Stimulated activated CD8-positive, alpha-beta memory T cell treated with anti-CD3 and anti-CD28 coated beads, Interleukin-12 subunit alpha, Interleukin-12 subunit beta, amount 100 ng/mL, for 4 hours (primary cell): Measurements from ENCODE around the gene SPTBN4.
A peak's percentile ranks its signal among the peaks of the same experiment; 100 is the strongest.
"Not testable (repeated sequence)": the region's sequence is repeated elsewhere in the genome, so short reads cannot be mapped to it uniquely, and the experiment has no call there.

ENCODE experiments used
- DNase-seq: peaks from one replicate; pipeline ENCODE4 v3.0.0-alpha.2; 2020; ENCODE audit warnings: low read depth

The SPTBN4 gene

DNA sequence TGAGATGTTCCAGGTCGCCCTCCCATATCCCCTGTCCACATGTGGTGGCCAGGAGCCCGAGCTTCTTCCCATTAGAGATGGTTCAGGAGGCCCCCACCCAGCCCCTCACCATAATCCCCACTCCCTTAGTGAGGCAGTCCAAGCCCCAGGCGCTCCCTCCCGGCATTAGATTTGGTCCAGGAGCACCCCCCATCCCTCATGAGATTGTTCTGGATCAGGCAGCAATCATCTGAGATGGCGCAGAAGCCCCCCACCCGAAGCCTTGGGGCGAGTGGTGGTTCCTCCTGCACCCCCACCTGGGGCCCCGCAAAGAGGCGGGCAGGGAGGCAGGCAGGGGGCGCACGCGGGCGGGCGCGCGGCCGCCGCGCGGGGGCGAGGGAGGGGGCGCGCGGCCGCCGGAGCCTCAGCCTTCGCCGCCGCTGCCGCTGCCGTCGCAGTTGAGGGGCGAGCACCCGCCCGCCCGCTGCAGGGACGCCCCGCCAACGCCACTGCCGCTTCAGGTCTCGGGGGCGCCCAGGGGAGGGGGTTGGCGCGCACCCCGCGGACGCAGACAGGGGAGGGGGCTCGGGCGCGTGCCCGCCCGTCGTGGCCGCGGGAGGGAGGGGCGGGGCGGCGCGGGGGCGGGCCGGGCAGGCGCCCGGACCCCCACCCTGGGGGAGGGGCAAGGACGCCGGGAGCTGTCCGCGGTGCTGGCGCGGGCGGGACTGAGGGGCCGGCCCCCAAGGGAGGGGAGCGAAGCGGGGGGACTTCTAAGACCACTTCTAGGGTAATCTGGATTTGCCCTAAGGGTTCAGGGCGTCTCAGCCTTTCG is 63.5 kb downstream of the SPTBN4 start:
- no peak for DNase-seq

DNA sequence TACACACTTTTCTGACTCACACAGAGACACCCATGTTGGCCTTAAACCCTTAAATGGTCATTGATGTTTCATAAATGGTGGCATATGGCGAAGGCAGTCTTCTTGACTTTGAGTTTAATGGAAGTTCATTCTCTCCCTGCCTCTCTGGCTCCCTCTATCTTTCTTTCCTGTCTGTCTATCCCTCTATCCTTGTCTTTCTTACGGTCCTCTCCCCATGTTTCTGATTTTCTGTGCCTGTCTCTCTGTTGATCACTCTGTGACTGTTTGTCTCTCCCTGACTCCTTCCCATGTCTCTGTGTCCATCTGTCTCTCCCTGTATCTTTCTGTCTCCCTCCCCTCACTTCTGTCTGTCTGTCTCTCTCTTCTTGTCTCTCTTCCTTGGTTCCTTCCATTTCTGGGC is 66.7 kb downstream of the SPTBN4 start:
- no peak for DNase-seq

DNA sequence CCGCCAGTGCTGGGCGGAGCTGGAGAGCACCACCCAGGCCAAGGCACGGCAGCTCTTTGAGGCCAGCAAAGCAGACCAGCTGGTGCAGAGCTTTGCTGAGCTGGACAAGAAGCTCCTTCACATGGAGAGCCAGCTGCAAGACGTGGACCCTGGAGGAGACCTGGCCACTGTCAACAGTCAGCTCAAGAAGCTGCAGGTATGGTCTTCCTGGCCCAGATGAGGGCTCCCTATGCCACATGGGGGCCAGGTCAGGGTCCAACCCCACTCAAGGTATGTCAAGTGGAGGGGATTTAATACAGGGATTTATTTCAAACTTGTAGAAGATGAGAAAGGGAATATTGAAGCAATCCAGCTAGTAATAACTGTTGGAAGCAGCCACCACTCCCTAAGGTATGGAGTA is 67.3 kb downstream of the SPTBN4 start:
- no peak for DNase-seq

DNA sequence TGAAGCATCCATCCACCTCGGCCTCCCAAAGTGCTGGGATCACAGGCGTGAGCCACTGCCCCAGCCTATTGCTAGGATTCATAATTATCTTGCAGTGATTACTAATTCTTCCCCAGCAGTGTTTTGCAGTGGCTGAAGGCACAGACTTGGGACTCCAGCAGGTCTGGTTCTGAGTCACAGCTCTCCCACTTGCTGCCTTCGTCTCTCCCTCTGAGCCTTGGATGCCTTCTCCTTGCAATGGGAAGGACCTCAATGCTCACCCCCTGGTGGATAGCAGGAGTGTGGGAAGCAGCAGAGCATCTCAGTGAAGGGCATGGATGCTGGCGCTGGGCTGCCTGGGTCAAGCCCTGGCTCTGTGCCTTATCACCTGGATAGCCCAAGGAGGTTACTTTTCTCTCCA is 72.3 kb downstream of the SPTBN4 start:
- DNase-seq: no peak

DNA sequence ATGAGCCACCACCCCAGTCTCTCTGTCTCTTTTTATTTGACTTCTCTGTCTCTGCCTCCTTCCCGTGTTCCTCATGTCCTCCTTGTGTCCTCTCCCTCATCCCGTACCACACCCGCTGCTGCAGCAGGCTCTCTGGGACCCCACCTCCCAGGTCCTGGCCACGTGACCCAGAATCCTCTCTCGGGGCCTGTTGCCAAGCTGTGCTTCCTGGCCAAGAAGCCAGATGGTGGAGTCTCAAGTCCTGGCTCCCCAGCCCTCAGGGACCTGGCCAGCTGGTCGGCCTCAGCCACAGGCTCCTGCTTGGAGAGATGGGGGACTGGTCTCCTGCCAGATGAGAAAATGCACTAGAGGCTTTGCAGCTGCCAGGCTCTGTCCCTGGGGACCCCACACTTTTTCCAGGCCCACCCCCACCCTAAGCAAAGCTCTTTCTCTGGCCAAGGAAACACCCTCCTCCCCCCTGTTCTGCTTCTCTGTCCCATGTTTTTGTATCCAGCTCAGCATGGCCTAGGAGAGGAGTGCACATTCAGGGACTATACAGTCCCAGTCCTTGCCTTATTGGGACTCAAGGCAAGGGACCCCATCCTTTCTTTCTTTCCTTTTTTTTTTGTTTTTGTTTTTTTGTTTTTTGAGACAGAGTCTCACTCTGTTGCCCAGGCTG is 75.5 kb downstream of the SPTBN4 start:
- no peak for DNase-seq

DNA sequence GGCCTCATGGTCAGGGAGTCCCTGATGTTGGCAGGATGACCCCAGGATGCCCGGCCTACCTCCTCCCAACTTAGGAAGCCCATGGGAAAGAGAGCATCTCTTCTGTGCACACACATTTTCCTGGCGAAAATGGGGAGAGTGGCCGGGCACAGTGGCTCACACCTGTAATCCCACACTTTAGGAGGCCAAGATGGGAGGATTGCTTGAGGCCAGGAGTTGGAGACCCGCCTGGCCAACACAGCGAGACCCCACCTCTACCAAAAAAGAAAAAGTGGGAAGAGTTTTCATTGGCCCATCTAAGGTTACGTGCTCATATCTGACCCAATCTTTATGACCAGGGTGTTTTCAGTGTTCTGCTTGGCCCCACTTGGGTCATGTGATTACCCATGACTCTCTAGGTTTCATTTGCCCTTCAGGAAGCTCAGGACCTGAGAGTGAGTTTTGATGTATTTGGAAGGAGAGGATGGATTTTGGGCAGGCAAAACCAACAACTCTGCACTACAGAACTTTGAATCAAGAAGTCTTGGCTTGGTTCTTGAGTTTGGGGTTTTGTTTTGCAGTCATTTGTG is 76.3 kb downstream of the SPTBN4 start:
- DNase-seq: no peak

DNA sequence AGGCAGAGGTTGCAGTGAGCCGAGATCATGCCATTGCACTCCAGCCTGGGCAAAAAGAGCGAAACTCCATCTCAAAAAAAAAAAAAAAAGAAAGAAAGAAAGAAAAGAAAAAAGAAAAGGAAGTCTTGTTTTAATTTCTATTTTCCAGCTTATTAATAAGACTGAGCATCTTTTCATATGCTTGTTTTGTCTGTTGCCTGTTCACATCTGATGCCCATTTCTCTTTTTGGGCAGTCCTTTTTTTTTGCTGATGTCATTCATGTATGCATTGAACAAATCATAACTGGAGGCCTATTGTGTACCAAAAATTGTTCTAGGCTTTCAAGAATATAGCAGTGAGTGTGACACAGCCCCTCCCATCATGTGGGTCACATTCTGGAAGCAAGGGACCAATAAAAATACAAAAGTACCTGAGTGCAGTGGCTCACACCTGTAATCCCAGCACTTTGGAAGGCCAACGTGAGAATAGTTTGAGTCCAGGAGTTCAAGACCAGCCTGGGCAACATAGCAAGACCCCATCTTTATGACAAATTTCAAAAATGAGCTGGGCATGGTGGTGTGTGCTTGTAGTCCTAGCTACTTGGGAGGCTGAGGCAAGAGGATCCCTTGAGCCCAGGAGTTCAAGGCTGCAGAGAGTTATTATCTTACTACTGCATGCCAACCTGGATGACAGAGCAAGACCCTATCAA is 79.5 kb downstream of the SPTBN4 start:
- not testable (repeated sequence) for DNase-seq

DNA sequence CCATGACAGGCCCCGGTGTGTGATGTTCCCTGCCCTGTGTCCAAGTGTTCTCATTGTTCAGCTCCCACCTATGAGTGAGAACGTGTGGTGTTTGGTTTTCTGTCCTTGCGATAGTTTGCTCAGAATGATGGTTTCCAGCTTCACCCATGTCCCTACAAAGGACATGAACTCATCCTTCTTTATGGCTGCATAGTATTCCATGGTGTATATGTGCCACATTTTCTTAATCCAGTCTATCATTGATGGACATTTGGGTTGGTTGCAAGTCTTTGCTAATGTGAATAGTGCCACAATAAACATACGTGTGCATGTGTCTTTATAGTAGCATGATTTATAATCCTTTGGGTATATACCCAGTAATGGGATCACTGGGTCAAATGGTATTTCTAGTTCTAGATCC is 80.4 kb downstream of the SPTBN4 start:
- not testable (repeated sequence) for DNase-seq

DNA sequence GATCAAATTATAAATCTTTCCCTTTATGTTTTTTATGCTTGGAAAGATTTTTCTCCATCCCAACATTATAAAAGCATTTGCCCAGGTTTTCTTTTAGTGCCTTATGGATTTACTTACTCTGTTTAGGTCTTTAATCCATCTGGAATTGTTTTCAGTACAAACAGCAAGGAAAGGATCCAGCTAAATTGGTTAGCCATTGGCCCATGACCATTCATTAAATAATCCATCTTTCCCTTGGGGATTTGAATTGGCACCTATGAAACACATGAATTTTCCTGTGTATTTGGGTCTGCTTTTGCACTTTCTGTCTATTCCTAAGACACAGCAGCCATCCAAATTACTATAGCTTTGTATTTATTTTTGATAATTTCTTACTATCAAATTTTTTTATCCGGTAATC is 81.0 kb downstream of the SPTBN4 start:
- no peak for DNase-seq

DNA sequence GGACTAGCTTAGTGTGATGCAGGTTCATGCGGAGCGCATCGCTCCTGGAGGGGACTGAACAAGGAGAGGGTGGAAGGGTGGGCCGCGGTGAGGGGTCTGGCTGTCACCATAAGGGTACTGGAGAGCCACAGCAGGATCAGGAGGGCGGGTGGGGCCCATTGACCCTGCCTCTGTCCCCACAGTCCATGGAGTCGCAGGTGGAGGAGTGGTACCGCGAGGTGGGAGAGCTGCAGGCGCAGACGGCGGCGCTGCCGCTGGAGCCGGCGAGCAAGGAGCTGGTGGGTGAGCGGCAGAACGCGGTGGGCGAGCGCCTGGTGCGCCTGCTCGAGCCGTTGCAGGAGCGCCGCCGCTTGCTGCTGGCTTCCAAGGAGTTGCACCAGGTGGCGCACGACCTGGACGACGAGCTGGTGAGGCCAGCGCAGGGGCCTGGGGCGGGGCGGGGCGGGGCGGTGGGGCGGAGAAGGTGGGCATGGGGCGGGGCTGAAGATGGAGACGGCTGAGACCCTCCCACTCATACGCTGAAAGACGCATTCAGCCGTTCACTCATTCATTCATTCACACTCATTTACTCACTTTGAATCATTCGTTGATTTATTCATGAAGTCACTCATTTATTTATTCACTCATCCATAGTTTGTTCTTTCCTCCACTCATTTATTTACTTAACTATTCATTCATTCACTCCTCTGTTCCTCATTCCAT is 82.4 kb downstream of the SPTBN4 start:
- DNase-seq: peak; percentile 63

DNA sequence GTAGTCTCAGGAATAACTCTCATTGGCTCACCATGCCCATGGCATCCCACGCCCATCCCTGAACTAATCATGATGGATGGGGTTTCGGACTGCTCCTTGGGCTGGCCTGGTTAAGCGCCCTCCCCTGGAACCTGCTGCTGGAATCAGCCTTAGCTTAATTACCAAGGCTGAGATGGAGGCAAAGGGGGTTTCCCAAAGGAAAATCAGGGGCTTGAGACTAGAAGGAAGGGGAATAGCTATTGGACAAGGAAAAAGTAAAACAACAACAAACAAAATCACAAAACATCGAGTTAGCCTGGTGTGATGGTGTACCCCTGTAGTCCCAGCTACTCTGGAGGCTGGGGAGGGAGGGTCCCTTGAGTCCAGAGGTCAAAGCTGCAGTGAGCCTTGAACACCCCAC is 84.2 kb downstream of the SPTBN4 start:
- no peak for DNase-seq

DNA sequence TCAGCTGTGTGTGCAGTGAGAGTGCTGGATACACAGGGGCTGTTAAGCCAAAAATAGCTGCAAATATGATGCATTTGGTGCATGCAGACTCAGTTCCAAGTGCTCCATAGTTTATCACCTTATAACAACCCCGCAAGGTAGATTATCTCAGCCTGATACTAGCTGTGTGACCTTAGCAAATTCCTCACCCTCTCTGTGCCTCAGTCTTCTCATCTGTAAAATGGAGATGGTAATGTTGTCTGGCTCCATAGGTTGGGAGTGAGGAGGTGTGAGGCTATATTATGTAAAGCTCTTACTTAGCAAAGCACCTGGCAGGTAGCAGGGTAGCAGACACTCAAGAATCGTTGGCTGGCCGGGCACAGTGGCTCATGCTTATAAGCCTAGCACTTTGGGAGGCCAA is 86.0 kb downstream of the SPTBN4 start:
- no peak for DNase-seq

DNA sequence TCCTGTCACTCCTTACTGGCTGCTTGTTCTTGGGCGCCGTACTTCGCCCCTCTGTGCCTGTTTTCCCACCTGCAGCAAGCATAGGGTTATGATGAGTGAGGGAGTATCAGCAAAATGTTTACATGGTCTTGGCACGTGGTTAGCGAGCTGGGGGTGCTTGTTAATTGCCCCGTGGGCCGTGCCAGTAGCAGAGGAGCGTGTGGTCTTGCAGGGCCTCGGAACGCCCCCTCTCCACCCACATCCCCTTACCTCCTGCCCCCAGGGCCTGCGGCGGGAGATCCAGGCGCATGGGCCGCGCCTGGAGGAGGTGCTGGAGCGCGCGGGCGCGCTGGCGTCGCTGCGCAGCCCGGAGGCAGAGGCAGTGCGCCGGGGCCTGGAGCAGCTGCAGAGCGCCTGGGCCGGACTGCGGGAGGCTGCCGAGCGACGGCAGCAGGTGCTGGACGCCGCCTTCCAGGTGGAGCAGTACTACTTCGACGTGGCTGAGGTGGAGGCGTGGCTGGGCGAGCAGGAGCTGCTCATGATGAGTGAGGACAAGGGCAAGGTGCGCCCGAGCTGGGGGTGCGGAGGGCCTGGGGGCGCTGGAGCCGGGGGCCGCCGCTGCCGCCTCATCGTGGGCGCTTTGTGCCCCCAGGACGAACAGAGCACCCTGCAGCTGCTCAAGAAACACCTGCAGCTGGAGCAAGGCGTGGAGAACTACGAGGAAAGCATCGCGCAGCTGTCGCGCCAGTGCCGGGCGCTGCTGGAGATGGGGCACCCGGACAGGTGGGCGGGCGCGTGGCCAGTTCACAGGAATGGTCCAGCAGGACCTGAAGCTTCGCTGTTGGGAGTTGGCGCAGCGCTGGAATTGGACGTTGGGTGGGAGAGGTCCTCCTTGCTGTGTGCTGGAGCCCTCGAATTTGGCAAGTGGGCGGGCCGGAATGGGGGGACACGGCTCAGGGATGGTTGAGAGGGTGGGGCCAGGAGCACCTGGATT is 87.4 kb downstream of the SPTBN4 start:
- DNase-seq: no peak

DNA sequence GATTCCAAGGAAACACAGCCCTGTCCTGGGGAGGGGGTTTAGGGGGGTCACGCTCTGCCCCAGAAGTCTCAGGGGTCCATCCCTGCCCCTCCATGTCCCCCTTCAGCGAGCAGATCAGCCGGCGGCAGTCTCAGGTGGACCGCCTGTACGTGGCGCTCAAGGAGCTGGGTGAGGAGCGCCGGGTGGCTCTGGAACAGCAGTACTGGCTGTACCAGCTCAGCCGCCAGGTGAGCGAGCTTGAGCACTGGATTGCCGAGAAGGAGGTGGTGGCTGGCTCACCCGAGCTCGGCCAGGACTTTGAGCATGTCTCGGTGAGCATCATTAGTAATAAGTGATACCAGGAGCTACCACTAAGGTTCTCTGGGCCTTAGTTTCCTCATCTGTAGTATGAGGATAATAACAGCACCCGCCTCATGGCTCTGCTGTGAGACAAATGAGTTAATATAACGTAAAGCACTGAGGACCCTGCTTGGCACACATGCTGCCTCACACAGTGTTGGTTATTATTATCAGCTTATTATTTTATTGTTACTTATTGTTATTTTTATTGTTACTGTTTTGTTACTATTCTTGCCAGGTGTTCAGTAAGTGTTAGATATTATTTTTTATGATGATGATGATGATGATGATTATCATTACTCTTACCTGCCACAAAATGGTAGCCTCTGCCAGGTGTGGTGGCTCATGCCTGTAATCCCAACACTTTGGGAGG is 89.3 kb downstream of the SPTBN4 start:
- DNase-seq: no peak

DNA sequence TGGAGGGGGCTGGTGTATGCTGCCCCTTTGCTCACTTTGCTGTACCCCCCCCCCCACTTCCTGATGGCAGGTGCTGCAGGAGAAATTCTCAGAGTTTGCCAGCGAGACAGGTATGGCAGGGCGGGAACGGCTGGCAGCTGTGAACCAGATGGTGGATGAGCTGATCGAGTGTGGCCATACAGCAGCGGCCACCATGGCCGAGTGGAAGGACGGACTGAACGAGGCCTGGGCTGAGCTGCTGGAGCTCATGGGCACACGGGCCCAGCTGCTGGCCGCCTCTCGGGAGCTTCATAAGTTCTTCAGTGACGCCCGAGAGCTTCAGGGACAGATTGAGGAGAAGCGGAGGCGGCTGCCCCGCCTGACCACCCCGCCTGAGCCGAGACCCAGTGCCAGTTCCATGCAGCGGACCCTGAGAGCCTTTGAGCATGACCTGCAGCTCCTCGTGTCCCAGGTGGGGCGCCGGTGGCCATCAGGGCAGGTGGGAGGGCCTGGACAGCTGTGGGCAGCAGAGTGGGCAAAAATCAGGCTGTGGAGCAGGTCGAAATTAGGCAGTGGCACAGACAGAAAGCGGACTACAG is 90.2 kb downstream of the SPTBN4 start:
- DNase-seq: no peak

DNA sequence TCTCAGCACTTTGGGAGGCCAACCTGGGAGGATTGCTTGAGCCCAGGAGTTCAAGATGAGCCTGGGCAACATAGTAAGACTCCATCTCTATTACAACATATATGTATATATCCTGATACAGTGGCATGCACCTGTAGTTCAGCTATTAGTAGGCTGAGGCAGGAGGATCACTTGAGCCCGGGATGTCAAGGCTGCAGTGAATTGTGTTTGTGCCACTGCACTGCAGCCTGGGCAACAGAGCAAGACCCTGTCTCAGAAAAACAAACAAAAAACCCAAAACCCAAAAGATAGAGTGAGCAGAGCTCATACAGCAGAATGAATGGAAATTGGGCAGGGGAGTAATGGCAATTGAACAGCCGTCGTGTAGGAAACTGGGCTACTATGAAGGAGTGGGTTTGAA is 92.6 kb downstream of the SPTBN4 start:
- no peak for DNase-seq

DNA sequence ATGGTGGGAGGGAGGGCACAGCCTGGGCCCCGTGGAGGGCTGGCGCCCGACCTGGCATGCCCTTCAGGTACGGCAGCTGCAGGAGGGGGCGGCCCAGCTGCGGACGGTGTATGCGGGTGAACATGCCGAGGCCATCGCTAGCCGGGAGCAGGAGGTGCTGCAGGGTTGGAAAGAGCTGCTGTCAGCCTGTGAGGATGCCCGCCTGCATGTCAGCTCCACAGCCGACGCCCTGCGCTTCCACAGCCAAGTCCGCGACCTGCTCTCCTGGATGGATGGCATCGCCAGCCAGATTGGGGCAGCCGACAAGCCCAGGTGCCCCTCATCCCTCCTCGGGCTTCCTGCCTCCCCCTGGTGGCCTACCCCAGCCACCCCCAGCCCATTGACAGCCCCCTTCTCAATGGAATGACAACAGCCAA is 93.3 kb downstream of the SPTBN4 start:
- no peak for DNase-seq

DNA sequence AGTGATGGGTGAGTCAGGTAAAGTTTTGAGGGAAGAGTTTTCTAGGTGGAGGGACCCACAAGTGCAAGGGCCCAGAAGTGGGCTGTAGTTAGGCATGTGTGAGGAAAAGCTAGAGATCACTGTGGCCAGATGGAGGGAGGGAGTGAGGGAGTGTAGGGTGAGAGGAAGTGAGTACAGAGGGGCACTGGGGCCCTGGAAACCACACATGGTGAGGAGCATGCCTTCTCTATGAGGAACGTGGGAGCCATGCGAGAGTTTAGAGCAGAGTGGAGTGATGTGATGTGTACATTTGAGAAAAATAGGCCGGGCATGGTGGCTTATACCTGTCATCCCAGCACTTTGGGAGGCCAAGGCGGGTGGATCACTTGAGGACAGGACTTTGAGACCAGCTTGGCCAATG is 95.1 kb downstream of the SPTBN4 start:
- DNase-seq: no peak

DNA sequence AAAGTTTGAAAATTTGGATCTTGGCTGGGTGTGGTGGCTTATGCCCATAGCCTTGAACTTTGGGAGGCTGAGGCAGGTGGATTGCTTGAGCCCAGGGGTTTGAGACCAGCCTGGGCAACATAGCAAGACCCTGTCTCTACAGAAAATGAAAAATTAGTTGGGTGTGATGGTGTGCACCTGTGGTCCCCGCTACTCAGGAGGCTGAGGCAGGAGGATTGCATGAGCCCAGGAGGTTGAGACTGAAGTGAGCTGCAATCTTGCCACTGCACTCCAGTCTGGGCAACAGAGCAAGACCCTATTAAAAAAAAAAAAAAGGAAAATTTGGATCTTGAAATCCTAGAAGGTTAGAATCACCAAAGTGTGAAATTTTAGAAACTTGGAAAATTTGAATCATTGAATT is 97.7 kb downstream of the SPTBN4 start:
- DNase-seq: not testable (repeated sequence)

DNA sequence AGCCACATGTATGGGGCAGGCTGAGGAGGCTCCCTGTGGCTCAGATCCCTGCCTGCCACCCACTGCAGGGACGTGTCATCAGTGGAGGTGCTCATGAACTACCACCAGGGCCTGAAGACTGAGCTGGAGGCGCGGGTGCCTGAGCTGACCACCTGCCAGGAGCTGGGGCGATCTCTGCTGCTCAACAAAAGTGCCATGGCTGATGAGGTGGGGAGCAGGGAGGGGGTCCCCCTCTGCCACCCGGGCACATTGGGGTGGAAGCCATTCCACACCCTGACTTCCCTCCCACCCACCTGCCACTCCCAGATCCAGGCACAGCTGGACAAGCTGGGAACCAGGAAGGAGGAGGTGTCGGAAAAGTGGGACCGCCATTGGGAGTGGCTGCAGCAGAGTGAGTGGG is 98.6 kb downstream of the SPTBN4 start:
- DNase-seq: no peak
